RWPE2 (cell line): Measurements from ENCODE around the gene WFDC2.
A peak's percentile ranks its signal among the peaks of the same experiment; 100 is the strongest.

ENCODE experiments used
- ATAC-seq: fragments of 200-7000 bp; cut with Tn5 transposase; 3 replicates; pipeline ENCODE4 v1.9.1; 2021; ENCODE audit warnings: low read depth
- DNase-seq: peaks from one replicate; pipeline ENCODE4 v3.0.0-alpha.2; 2020; ENCODE audit warnings: low spot score
- H3K27ac ChIP-seq: fragments of 450-650 bp; 2 replicates; pipeline ENCODE4 v1.5.1; 2017; ENCODE audit warnings: mild to moderate bottlenecking; ENCODE audit not compliant: poor library complexity, severe bottlenecking
- H3K27me3 ChIP-seq: fragments of 250-450 bp; sonication (Bioruptor Pico); 2 replicates; pipeline ENCODE4 v1.5.1; 2021; ENCODE audit warnings: mild to moderate bottlenecking, moderate library complexity; ENCODE audit not compliant: insufficient read depth, poor library complexity, severe bottlenecking
- H3K36me3 ChIP-seq: fragments of 250-450 bp; sonication (Bioruptor Pico); 2 replicates; pipeline ENCODE4 v1.5.1; 2020; ENCODE audit warnings: low read depth, mild to moderate bottlenecking, moderate library complexity
- H3K4me1 ChIP-seq: fragments of 250-450 bp; sonication (Bioruptor Pico); 2 replicates; pipeline ENCODE4 v1.5.1; 2021; ENCODE audit warnings: mild to moderate bottlenecking, moderate library complexity; ENCODE audit not compliant: insufficient read depth, poor library complexity, severe bottlenecking
- H3K4me3 ChIP-seq: fragments of 250-450 bp; sonication (Bioruptor Pico); 2 replicates; pipeline ENCODE4 v1.5.1; 2021; ENCODE audit warnings: mild to moderate bottlenecking, moderate library complexity; ENCODE audit not compliant: severe bottlenecking
- H3K9me3 ChIP-seq: fragments of 250-450 bp; sonication (Bioruptor Pico); 2 replicates; pipeline ENCODE4 v1.5.1; 2021; ENCODE audit warnings: mild to moderate bottlenecking, moderate library complexity; ENCODE audit not compliant: severe bottlenecking
- CTCF ChIP-seq: fragments of 450-650 bp; IDR thresholded peaks from one replicate; pipeline ENCODE4 v1.5.1; 2017; ENCODE audit warnings: mild to moderate bottlenecking, moderate library complexity; ENCODE audit not compliant: poor library complexity, severe bottlenecking

Gene WFDC2

GRCh38 chr20:45501600-45501999 is 32.0 kb downstream of the WFDC2 start:
- Histone ChIP-seq H3K36me3 (no peaks in the 10 kb centered on the region), H3K4me1 (peaks cover 2% of the 10 kb centered on the region), H3K27me3 (peaks cover 16% of the 10 kb centered on the region), H3K9me3 (no peaks in the 10 kb centered on the region), H3K27ac (no peak overlapping the region), H3K4me3 (no peak overlapping the region)
- no peak for ATAC-seq
- TF ChIP-seq CTCF = no peak
- no peak for DNase-seq

- ATAC-seq = no peak
- TF ChIP-seq CTCF = no peak
- H3K4me1 ChIP-seq = peaks cover 12% of the 10 kb centered on the region
- no peaks in the 10 kb centered on the region for H3K9me3 ChIP-seq
- H3K36me3 ChIP-seq = no peaks in the 10 kb centered on the region
- H3K4me3 ChIP-seq = no peak overlapping the region
- DNase-seq = no peak
- no peak overlapping the region for H3K27ac ChIP-seq
- peaks cover 16% of the 10 kb centered on the region for H3K27me3 ChIP-seq
Observed at GRCh38 chr20:45502561-45502960, 33.0 kb downstream of the WFDC2 start.

GRCh38 chr20:45503403-45503802 is 33.9 kb downstream of the WFDC2 start:
- DNase-seq (no peak), ATAC-seq (no peak)
- no peaks in the 10 kb centered on the region for H3K9me3 ChIP-seq
- H3K36me3 ChIP-seq = no peaks in the 10 kb centered on the region
- H3K4me3 ChIP-seq = no peak overlapping the region
- H3K27ac ChIP-seq = no peak overlapping the region
- no peak for TF ChIP-seq CTCF
- peaks cover 14% of the 10 kb centered on the region for H3K4me1 ChIP-seq
- peaks cover 16% of the 10 kb centered on the region for H3K27me3 ChIP-seq

- peaks cover 5% of the 10 kb centered on the region for H3K27me3 ChIP-seq
- H3K27ac ChIP-seq = no peak overlapping the region
- DNase-seq = no peak
- no peaks in the 10 kb centered on the region for H3K9me3 ChIP-seq
- H3K36me3 ChIP-seq = no peaks in the 10 kb centered on the region
- no peak for ATAC-seq
- H3K4me3 ChIP-seq = no peak overlapping the region
- H3K4me1 ChIP-seq = peaks cover 14% of the 10 kb centered on the region
- no peak for TF ChIP-seq CTCF
Observed at GRCh38 chr20:45506398-45506797, 36.8 kb downstream of the WFDC2 start.

- ATAC-seq = peak; percentile 98
- no peak for DNase-seq
- Histone ChIP-seq H3K36me3 (no peaks in the 10 kb centered on the region), H3K27me3 (peaks cover 2% of the 10 kb centered on the region), H3K27ac (peak overlapping the region; percentile 2), H3K4me1 (peaks cover 14% of the 10 kb centered on the region), H3K9me3 (no peaks in the 10 kb centered on the region), H3K4me3 (no peak overlapping the region)
- no peak for TF ChIP-seq CTCF
Observed at GRCh38 chr20:45507011-45507820, 37.7 kb downstream of the WFDC2 start.
